ENCODE data around the gene PARD6B.
"Not testable (repeated sequence)": the region's sequence is repeated elsewhere in the genome, so short reads cannot be mapped to it uniquely, and the experiment has no call there.

The PARD6B gene

GRCh38 chr20:50744143-50744792 lies 12.9 kb downstream of the PARD6B start:
- no peak overlapping the region for H3K4me3 Mint-ChIP-seq
- H3K4me1 Mint-ChIP-seq, result peaks cover 20% of the 10 kb centered on the region
- H3K27ac Mint-ChIP-seq, result no peak overlapping the region
- H3K27me3 Mint-ChIP-seq, result no peaks in the 10 kb centered on the region
- H3K9me3 Mint-ChIP-seq, result no peaks in the 10 kb centered on the region
- H3K36me3 Mint-ChIP-seq, result peaks cover 14% of the 10 kb centered on the region
- ATAC-seq, result no peak

GRCh38 chr20:50745634-50746137 lies 14.3 kb downstream of the PARD6B start:
- Mint-ChIP-seq H3K27ac (peak overlapping the region; percentile 14), H3K4me3 (no peak overlapping the region)

GRCh38 chr20:50746138-50746940 lies 15.0 kb downstream of the PARD6B start:
- Mint-ChIP-seq H3K4me3 (no peak overlapping the region), H3K27ac (peak overlapping the region; percentile 14), H3K4me1 (peaks cover 12% of the 10 kb centered on the region), H3K9me3 (no peaks in the 10 kb centered on the region), H3K36me3 (peaks cover 14% of the 10 kb centered on the region), H3K27me3 (no peaks in the 10 kb centered on the region)
- ATAC-seq, result no peak

More at GRCh38 chr20:50745634-50746137, 14.3 kb downstream of the PARD6B start:
- ATAC-seq, result no peak
- Mint-ChIP-seq H3K4me1 (peaks cover 18% of the 10 kb centered on the region), H3K36me3 (peaks cover 20% of the 10 kb centered on the region), H3K27me3 (no peaks in the 10 kb centered on the region), H3K9me3 (no peaks in the 10 kb centered on the region)

GRCh38 chr20:50747275-50747674 lies 15.9 kb downstream of the PARD6B start:
- Mint-ChIP-seq H3K27me3 (no peaks in the 10 kb centered on the region), H3K4me3 (no peak overlapping the region), H3K9me3 (no peaks in the 10 kb centered on the region), H3K4me1 (peaks cover 10% of the 10 kb centered on the region), H3K27ac (peak overlapping the region; percentile 17), H3K36me3 (peaks cover 12% of the 10 kb centered on the region)
- no peak for ATAC-seq

- Mint-ChIP-seq H3K36me3 (peaks cover 12% of the 10 kb centered on the region), H3K27ac (no peak overlapping the region), H3K9me3 (no peaks in the 10 kb centered on the region), H3K4me1 (peaks cover 10% of the 10 kb centered on the region), H3K27me3 (no peaks in the 10 kb centered on the region), H3K4me3 (no peak overlapping the region)
- no peak for ATAC-seq
Observed at GRCh38 chr20:50750145-50750671, 18.8 kb downstream of the PARD6B start.

GRCh38 chr20:50753152-50753551 lies 21.8 kb downstream of the PARD6B start:
- Mint-ChIP-seq H3K27me3 (no peaks in the 10 kb centered on the region), H3K27ac (no peak overlapping the region), H3K36me3 (peaks cover 8% of the 10 kb centered on the region), H3K9me3 (no peaks in the 10 kb centered on the region), H3K4me1 (no peaks in the 10 kb centered on the region), H3K4me3 (no peak overlapping the region)
- no peak for ATAC-seq

- peaks cover 8% of the 10 kb centered on the region for H3K36me3 Mint-ChIP-seq
- H3K4me3 Mint-ChIP-seq, result no peak overlapping the region
- H3K27me3 Mint-ChIP-seq, result no peaks in the 10 kb centered on the region
- ATAC-seq, result no peak
- no peak overlapping the region for H3K27ac Mint-ChIP-seq
- no peaks in the 10 kb centered on the region for H3K9me3 Mint-ChIP-seq
- no peaks in the 10 kb centered on the region for H3K4me1 Mint-ChIP-seq
Observed at GRCh38 chr20:50754420-50754819, 23.0 kb downstream of the PARD6B start.

GRCh38 chr20:50756447-50756846 lies 25.1 kb downstream of the PARD6B start:
- no peaks in the 10 kb centered on the region for H3K36me3 Mint-ChIP-seq
- no peak for ATAC-seq
- no peaks in the 10 kb centered on the region for H3K9me3 Mint-ChIP-seq
- H3K4me3 Mint-ChIP-seq, result no peak overlapping the region
- H3K27ac Mint-ChIP-seq, result no peak overlapping the region
- no peaks in the 10 kb centered on the region for H3K27me3 Mint-ChIP-seq
- H3K4me1 Mint-ChIP-seq, result no peaks in the 10 kb centered on the region

- Mint-ChIP-seq H3K4me1 (no peaks in the 10 kb centered on the region), H3K9me3 (no peaks in the 10 kb centered on the region), H3K4me3 (no peak overlapping the region), H3K27me3 (peaks cover 3% of the 10 kb centered on the region), H3K27ac (no peak overlapping the region), H3K36me3 (no peaks in the 10 kb centered on the region)
- ATAC-seq, result no peak
Observed at GRCh38 chr20:50758469-50758868, 27.1 kb downstream of the PARD6B start.

- peaks cover 8% of the 10 kb centered on the region for H3K27me3 Mint-ChIP-seq
- H3K36me3 Mint-ChIP-seq, result no peaks in the 10 kb centered on the region
- no peak overlapping the region for H3K4me3 Mint-ChIP-seq
- no peaks in the 10 kb centered on the region for H3K4me1 Mint-ChIP-seq
- H3K27ac Mint-ChIP-seq, result no peak overlapping the region
- ATAC-seq, result no peak
- no peaks in the 10 kb centered on the region for H3K9me3 Mint-ChIP-seq
Observed at GRCh38 chr20:50758992-50759391, 27.6 kb downstream of the PARD6B start.

- Mint-ChIP-seq H3K4me1 (no peaks in the 10 kb centered on the region), H3K27me3 (peaks cover 11% of the 10 kb centered on the region), H3K4me3 (no peak overlapping the region), H3K36me3 (no peaks in the 10 kb centered on the region), H3K9me3 (no peaks in the 10 kb centered on the region), H3K27ac (no peak overlapping the region)
- ATAC-seq, result no peak
Observed at GRCh38 chr20:50759678-50760077, 28.3 kb downstream of the PARD6B start.

- H3K27me3 Mint-ChIP-seq, result peaks cover 14% of the 10 kb centered on the region
- no peak for ATAC-seq
- no peaks in the 10 kb centered on the region for H3K9me3 Mint-ChIP-seq
- H3K27ac Mint-ChIP-seq, result no peak overlapping the region
- no peaks in the 10 kb centered on the region for H3K36me3 Mint-ChIP-seq
- no peak overlapping the region for H3K4me3 Mint-ChIP-seq
- peaks cover under 1% of the 10 kb centered on the region for H3K4me1 Mint-ChIP-seq
Observed at GRCh38 chr20:50762045-50762422, 30.7 kb downstream of the PARD6B start.

- ATAC-seq, result no peak
- H3K27me3 Mint-ChIP-seq, result peaks cover 20% of the 10 kb centered on the region
- no peaks in the 10 kb centered on the region for H3K36me3 Mint-ChIP-seq
- H3K4me3 Mint-ChIP-seq, result no peak overlapping the region
- no peaks in the 10 kb centered on the region for H3K9me3 Mint-ChIP-seq
- peaks cover 6% of the 10 kb centered on the region for H3K4me1 Mint-ChIP-seq
- no peak overlapping the region for H3K27ac Mint-ChIP-seq
Observed at GRCh38 chr20:50762435-50763220, 31.2 kb downstream of the PARD6B start.

GRCh38 chr20:50763550-50764458 lies 32.4 kb downstream of the PARD6B start:
- not testable (repeated sequence) for H3K36me3 Mint-ChIP-seq, H3K4me3 Mint-ChIP-seq, H3K9me3 Mint-ChIP-seq, H3K4me1 Mint-ChIP-seq, H3K27ac Mint-ChIP-seq, ATAC-seq
- peaks cover 28% of the 10 kb centered on the region for H3K27me3 Mint-ChIP-seq
